PC-3 (cell line): ENCODE measurements around the gene WNK2. TPM values are rescaled to one million over a fixed set of nuclear protein-coding genes. Genes with fewer than 3 reads are reported as not detected.

Experiments
- ATAC-seq: fragments of 200-7000 bp; cut with Tn5 transposase; 2 replicates; pipeline ENCODE4 v1.9.1; 2020; ENCODE audit warnings: mild to moderate bottlenecking, moderate library complexity
- BruUV-seq: library from RNA; stranded (reverse); fragments of 400-500 nt; replicated peaks from 2 replicates; lab custom pipeline; 2021; lab: Mats Ljungman, UMichigan
- CTCF ChIA-PET: fragments of 300-600 bp; sonication (Branson Sonifier 250); formaldehyde crosslinking; loops from one replicate; lab custom pipeline; 2022; ENCODE audit warnings: antibody characterized with exemption; lab: Charles Lee
- POLR2A ChIA-PET: fragments of 300-600 bp; sonication (Branson Sonifier 250); formaldehyde crosslinking; loops from one replicate; lab custom pipeline; 2022; ENCODE audit warnings: antibody characterized with exemption; ENCODE audit not compliant: unreplicated experiment; lab: Charles Lee
- DNase-seq: peaks from one replicate; pipeline ENCODE4 v3.0.0-alpha.2; 2015
- H2AFZ ChIP-seq: fragments of 300-600 bp; sonication (generic); 2 replicates; pipeline ENCODE4 v1.6.0; 2016; ENCODE audit warnings: antibody characterized with exemption, low read length
- H3F3A ChIP-seq: fragments of 300-600 bp; sonication (generic); one replicate; pipeline ENCODE4 v1.6.0; 2017; ENCODE audit warnings: antibody characterized with exemption, low read length, control low read depth, mild to moderate bottlenecking; ENCODE audit not compliant: unreplicated experiment
- H3K27ac ChIP-seq: fragments of 300-600 bp; sonication (generic); 2 replicates; pipeline ENCODE4 v1.5.1; 2016; ENCODE audit warnings: mild to moderate bottlenecking, low read length
- H3K27me3 ChIP-seq: fragments of 300-600 bp; sonication (generic); 2 replicates; pipeline ENCODE4 v1.6.1; 2016; ENCODE audit warnings: low read length, mixed read lengths
- H3K36me3 ChIP-seq: fragments of 300-600 bp; sonication (generic); 2 replicates; pipeline ENCODE4 v1.6.1; 2016; ENCODE audit warnings: low read depth, mixed run types, low read length, mixed read lengths
- H3K4me1 ChIP-seq: fragments of 300-600 bp; sonication (generic); 2 replicates; pipeline ENCODE4 v1.5.1; 2016; ENCODE audit warnings: low read length; ENCODE audit not compliant: insufficient read depth
- H3K4me2 ChIP-seq: fragments of 300-600 bp; sonication (generic); 2 replicates; pipeline ENCODE4 v1.6.0; 2016; ENCODE audit warnings: low read length
- H3K4me3 ChIP-seq: fragments of 300-600 bp; sonication (generic); 2 replicates; pipeline ENCODE4 v1.5.1; 2016; ENCODE audit warnings: mild to moderate bottlenecking, low read length, mixed read lengths
- H3K79me2 ChIP-seq: fragments of 300-600 bp; sonication (generic); 2 replicates; pipeline ENCODE4 v1.6.1; 2017; ENCODE audit warnings: low read length, mixed read lengths
- H3K9ac ChIP-seq: fragments of 300-600 bp; sonication (generic); 2 replicates; pipeline ENCODE4 v1.6.0; 2016; ENCODE audit warnings: mild to moderate bottlenecking, low read length
- H3K9me2 ChIP-seq: fragments of 300-600 bp; sonication (generic); replicated peaks from 2 replicates; pipeline ENCODE4 v1.6.1; 2016; ENCODE audit warnings: mixed run types, low read length, mixed read lengths
- H3K9me3 ChIP-seq: fragments of 300-600 bp; sonication (generic); 2 replicates; pipeline ENCODE4 v1.6.1; 2016; ENCODE audit warnings: low read length, mixed read lengths
- H4K20me1 ChIP-seq: fragments of 300-600 bp; sonication (generic); 2 replicates; pipeline ENCODE4 v1.6.1; 2016; ENCODE audit warnings: low read length, mixed read lengths
- CTCF ChIP-seq: fragments of 300-600 bp; sonication (generic); conservative IDR thresholded peaks from 2 replicates; pipeline ENCODE4 v1.5.1; 2017; ENCODE audit warnings: antibody characterized with exemption, low read depth, mild to moderate bottlenecking, low read length
- EZH2 ChIP-seq: fragments of 300-600 bp; sonication (generic); IDR thresholded peaks from one replicate; pipeline ENCODE4 v1.6.1; 2017; ENCODE audit warnings: antibody characterized with exemption, mild to moderate bottlenecking, low read length; ENCODE audit not compliant: unreplicated experiment
- EZH2phosphoT487 ChIP-seq: fragments of 300-600 bp; sonication (generic); IDR thresholded peaks from 2 replicates; pipeline ENCODE4 v1.6.1; 2018; ENCODE audit warnings: mild to moderate bottlenecking, antibody characterized with exemption, low read length, borderline replicate concordance
- intact Hi-C: fragments of 100-400 bp; cut with micrococcal nuclease; formaldehyde crosslinking; loops from 2 replicates; pipeline ENCODE4 v1.9.0; 2023
- total RNA-seq: library from RNA; depleted of rRNA; stranded (reverse); fragments of >200 nt; gene quantifications from 2 replicates; pipeline ENCODE4 v1.2.3, GENCODE V29; 2014

The WNK2 gene
- total RNA-seq, 1 experiment from 2014 or later = 11.7 TPM

- Histone ChIP-seq H3K9ac (no peak overlapping the region), H3K4me3 (no peak overlapping the region), H3K79me2 (peaks cover 51% of the 10 kb centered on the region), H4K20me1 (no peaks in the 10 kb centered on the region), H3K9me2 (no peaks in the 10 kb centered on the region), H3K4me1 (no peaks in the 10 kb centered on the region), H3K9me3 (no peaks in the 10 kb centered on the region), H3K4me2 (no peak overlapping the region), H2AFZ (no peak overlapping the region), H3K36me3 (no peaks in the 10 kb centered on the region), H3K27me3 (no peaks in the 10 kb centered on the region), H3K27ac (no peak overlapping the region), H3F3A (no peaks in the 10 kb centered on the region)
- ChIA-PET POLR2A (no interaction called here), CTCF (no interaction called here)
- intact Hi-C loops = no loop called here
- ATAC-seq (no peak), DNase-seq (no peak)
- no TSS peak for BruUV-seq
- TF ChIP-seq EZH2phosphoT487 = no peak
- 0 out of 2 replicates have a peak, but pooled peaks have one; percentile 11 for TF ChIP-seq CTCF
Measured at GRCh38 chr9:93216073-93216365, 32.1 kb downstream of the WNK2 start.

DNA sequence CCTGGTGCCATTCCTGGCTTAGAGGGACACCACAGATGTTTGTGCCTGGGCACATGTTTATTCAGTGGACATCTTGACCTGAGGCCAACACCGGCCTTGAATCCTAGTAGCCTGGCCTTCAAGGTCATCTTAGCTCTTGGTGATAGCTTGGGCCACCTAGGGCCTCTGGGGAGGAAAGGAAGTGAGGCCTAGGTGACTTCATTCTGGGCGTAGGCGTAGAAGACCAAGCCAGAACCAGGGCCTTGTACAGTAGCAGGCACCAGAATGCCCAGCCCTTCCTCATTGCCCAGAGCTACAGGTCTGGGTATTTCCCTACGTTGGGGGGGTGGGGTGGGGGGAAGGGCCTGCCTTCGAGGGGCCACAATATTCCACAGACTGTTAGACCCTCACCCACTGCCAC lies 33.8 kb downstream of the WNK2 start:
- Histone ChIP-seq H3K4me1 (peaks cover 10% of the 10 kb centered on the region), H3K79me2 (peaks cover 60% of the 10 kb centered on the region), H3K27ac (no peak overlapping the region), H3K9me2 (no peaks in the 10 kb centered on the region), H3F3A (no peaks in the 10 kb centered on the region), H3K27me3 (no peaks in the 10 kb centered on the region), H3K9me3 (no peaks in the 10 kb centered on the region), H3K36me3 (no peaks in the 10 kb centered on the region), H3K4me3 (no peak overlapping the region), H4K20me1 (no peaks in the 10 kb centered on the region), H3K4me2 (no peak overlapping the region), H3K9ac (no peak overlapping the region), H2AFZ (no peak overlapping the region)
- intact Hi-C loops = no loop called here
- DNase-seq (no peak), ATAC-seq (no peak)
- POLR2A ChIA-PET = no interaction called here
- CTCF ChIA-PET = no interaction called here
- TF ChIP-seq EZH2 = no peak
- no peak for TF ChIP-seq CTCF
- TF ChIP-seq EZH2phosphoT487 = no peak
- BruUV-seq = no TSS peak

GRCh38 chr9:93218161-93218560 lies 34.2 kb downstream of the WNK2 start:
- H3K9me2 ChIP-seq = no peaks in the 10 kb centered on the region
- POLR2A ChIA-PET = no interaction called here
- no peaks in the 10 kb centered on the region for H3K36me3 ChIP-seq
- H3K27ac ChIP-seq = no peak overlapping the region
- H2AFZ ChIP-seq = no peak overlapping the region
- H3K79me2 ChIP-seq = peaks cover 57% of the 10 kb centered on the region
- DNase-seq = no peak
- no peak for ATAC-seq
- no peaks in the 10 kb centered on the region for H3K9me3 ChIP-seq
- CTCF ChIA-PET = no interaction called here
- H3K9ac ChIP-seq = no peak overlapping the region
- BruUV-seq = no TSS peak
- H4K20me1 ChIP-seq = no peaks in the 10 kb centered on the region
- no peak overlapping the region for H3K4me3 ChIP-seq
- intact Hi-C loops = no loop called here
- no peaks in the 10 kb centered on the region for H3K27me3 ChIP-seq
- H3K4me1 ChIP-seq = peaks cover 14% of the 10 kb centered on the region
- TF ChIP-seq CTCF (no peak), EZH2 (no peak), EZH2phosphoT487 (no peak)
- no peaks in the 10 kb centered on the region for H3F3A ChIP-seq
- H3K4me2 ChIP-seq = no peak overlapping the region
